Daoy (cell line): ENCODE measurements around the gene UBE4A. TPM values are rescaled to one million over a fixed set of nuclear protein-coding genes. Genes with fewer than 3 reads are reported as not detected.
"Not testable (repeated sequence)": the region's sequence is repeated elsewhere in the genome, so short reads cannot be mapped to it uniquely, and the experiment has no call there.

Experiments
- DNase-seq: peaks from one replicate; pipeline ENCODE4 v3.0.0-alpha.2; 2015; ENCODE audit warnings: low read depth
- total RNA-seq: library from RNA; depleted of rRNA; stranded (reverse); fragments of >200 nt; shearing (Covaris generic); gene quantifications from 2 replicates; pipeline ENCODE4 v1.2.3, GENCODE V29; 2014

Gene UBE4A
- total RNA-seq, 1 experiment from 2014 or later: 33.8 TPM

DNA sequence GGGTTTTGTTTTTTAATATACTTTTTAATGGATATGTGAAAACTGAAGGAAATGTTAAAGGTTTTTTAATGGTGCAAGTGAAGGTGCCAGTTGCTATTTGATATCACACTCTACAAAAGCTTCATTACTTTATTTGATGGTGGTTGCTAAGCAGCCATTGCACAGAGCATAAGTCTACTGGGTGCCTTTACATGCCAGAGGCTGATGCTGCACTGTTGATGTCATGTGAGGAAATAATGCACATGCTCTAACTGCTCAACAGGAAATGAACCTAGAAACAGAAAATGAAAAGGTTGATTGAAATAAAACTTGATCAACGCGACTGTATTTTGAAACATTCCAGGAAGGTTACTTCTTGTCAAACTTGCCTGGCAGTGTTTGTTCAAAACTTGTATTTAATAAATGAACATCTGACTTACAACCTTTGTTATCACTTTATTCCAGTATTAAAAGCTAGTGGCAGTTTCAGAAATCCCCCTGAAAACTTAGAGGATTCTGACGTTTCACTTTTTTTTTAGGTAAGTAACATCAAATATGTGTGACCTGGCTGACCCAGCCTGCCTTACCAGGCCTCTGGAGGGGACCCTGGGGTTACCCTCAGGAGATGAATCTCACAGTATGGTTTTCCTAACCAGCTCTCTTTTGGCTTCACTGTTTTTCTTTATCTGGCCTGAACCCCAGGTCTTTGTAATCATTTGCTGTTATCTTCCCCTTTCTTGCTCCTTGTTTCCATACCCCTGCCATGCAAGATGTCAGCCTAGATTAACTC is 39.6 kb downstream of the UBE4A start:
- DNase-seq: no peak

DNA sequence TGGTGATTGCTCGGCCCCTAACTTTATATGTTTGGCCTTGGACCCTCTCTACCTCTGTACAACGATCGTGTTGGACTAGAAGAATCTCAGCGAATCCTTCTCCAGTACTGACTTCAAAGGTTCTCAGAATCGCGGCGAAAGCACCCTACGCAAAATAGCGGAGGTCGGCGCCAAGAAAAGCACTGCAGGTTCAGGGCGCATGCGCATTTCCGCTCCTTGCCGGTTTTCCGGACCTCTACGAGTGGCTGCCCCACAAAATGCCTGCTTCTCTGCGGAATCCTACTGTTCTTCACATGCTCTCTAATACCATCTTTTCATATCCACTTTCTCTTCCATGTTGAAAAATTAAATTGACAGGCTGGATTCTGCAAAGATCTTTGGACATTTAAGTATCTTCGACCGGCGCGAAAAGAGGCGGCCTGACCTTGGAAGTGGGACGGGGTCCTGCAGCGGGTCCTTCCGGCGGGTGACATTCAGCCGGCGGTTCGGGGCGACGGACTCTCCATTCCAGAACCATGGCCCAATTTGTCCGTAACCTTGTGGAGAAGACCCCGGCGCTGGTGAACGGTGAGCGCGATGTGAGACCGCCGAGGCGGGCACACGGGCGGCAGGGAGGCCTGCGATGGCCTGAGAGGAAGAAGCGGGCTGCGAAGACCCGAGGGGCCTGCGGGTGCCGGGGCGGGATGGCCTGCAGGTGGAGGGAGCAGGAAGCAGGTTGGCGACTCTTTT is 41.9 kb downstream of the UBE4A start, which contains the start of gene ATP5MG:
Gene ATP5MG (plus strand): TSS at position 456 of the 729 bp plus-strand sequence. CDS start 60 bp downstream, at position 516.
- DNase-seq: peak; percentile 91

DNA sequence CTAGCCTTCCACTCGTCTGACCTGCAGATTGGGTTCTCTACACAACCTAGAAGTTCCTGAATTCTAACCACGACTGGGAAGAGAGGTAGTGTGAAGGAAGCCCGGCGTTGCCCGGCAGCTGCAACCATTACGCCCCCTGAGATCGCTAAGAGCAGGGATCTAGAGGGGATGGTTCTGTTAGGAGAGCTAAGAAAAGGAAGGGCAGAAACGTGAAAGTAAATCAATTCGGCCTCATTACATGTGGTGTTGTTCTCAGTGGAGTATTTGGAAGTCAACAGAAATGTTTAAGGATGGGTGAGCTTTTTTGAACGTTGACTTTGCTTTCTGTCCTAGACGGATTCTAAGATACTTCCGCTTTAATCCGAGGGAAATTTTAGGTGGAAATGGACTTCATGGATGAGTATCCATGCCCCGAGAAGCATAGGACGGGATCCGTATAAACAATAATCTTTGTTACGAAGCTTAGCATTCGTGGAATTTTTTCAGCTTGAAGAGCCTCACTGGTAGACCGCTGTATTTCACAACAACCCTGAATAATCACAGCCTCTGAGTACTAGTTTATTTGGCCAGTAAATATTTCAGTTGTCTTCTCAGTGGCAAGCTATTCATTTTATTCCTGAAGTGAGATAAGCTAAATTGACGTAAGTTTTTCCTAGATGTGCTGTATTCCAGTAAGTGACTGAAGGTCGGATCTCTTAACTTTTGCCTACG is 42.6 kb downstream of the UBE4A start:
- DNase-seq: peak; percentile 6

DNA sequence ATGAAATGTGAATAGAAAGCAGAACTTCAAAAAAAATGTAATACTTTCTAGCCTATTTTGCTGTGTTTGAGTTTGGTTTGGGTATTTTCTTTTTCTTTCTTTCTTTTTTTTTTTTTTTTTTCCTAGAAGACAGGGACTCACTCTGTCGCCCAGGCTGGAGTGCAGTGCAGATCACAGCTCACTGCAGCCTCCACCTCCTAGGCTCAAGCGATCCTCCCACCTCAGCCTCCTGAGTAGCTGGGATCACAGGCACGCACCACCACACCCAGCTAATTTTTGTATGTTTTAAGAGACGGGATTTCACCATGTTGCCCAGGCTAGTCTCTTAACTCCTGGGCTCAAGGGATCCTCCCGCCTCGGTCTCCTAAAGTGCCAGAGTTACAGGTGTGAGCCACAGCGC is 43.2 kb downstream of the UBE4A start:
- not testable (repeated sequence) for DNase-seq

DNA sequence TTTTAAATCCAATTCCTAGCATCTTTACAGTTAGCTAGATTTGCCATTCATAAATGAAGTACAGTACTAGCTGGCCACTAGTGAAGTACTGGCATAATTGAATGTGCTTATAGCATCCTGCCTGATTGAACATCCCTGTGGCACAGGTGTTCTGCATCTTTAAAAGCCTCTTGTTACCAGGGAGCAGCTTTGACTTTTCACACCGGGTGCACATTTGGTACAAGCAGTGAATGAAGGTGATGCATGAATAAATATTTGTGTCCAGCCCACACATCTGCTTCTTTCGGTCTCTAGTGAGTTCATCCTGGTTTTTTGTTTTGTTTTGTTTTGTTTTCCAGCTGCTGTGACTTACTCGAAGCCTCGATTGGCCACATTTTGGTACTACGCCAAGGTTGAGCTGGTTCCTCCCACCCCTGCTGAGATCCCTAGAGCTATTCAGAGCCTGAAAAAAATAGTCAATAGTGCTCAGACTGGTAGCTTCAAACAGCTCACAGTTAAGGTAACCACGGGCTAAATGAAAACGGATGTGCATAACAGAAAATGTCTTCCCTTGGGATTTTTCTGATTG is 47.3 kb downstream of the UBE4A start:
- no peak for DNase-seq

DNA sequence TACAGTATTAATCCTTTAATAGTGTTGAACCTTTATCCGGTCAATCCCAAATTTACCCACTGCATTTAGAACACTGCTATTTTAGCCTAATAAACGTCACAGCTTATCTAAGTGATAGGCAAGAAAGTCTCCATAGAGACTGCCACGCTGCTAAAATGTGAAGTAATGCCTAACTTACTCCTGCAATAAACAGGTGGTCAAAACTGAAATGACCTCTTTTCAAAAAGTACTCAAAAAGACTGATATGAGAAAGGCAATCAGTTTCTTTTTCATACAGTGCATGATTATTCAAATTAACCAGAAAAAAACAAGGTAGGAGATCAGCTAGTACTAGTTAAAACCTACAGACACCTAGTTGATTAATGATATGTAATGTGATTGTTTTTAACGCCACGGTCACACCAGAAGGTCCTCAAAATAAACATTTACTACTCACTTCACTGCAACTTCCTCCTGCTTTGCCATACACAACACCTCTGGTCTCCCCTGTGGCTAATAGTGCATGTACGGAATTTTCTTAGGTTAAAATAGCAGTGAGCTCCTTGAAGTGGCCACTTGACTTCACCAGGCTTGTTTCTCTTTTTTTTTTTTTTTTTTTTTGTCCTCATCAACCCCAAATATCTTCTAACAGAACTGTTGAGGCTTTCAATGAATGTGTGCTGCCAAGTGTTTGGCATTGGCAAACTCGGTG is 50.8 kb downstream of the UBE4A start:
- DNase-seq: no peak

DNA sequence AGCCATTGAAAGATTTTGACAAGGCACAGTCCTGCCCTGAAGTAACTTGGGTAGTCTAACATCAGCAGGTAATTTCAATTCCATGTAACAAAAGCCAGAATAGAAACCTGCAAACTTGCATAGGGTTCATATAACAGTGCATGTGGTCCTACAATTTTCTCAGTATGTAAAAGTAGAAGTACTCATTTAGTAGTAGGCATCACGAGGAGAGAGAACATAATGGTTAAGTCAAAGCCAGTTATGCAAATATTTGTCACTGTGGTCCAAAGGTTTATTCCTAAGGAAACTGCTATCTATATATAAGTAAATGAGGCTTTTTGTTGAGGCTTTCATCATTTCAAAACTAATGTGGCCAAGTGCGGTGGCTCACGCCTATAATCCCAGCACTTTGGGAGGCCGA is 52.1 kb downstream of the UBE4A start:
- no peak for DNase-seq

DNA sequence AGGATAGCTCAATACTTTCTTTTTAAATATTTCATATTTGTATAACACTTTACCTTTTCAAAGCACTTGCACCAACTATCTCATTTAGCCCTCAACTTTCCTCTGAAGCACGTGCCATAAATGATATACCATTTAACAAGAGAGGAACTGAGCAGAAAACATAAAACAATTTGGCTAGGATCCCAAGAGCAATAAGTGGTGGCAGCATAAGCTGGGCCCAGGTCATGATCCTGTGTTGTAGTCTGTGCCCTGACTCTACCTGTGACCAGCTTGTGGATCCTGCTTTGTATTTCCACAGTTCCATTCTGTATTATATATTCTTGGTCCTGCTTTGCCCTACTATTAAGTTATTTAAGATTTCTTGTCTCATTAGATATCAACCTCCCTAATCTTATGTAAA is 53.5 kb downstream of the UBE4A start:
- no peak for DNase-seq

DNA sequence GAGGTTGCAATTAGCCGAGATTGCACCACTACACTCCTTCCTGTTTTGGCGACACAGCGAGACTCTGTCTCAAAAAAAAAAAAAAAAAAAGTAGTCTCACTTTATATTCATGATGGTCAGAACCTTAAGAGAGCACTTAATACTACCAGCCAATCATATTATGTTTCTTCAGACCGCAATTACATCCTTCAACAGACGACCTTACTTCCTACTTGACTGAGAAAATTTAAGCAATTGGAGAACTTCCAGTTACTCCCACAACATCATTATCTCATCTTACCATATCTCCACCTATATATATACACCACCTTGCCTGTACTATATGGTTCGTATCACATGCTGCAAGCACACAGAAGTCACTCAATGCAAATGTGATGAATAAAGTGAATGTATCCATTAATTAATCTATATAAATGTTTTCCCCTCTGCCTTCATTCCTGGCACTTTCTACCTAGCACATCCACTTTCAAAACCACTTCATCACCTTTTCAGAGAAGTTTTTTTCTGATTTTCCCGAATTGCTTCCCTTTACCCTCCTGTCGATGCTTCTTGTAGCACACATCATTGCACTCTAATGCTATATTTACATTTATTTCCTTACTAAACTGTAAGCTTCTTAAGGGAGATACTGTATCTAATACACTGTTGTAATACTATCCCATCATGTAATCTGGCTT is 55.8 kb downstream of the UBE4A start:
- no peak for DNase-seq

DNA sequence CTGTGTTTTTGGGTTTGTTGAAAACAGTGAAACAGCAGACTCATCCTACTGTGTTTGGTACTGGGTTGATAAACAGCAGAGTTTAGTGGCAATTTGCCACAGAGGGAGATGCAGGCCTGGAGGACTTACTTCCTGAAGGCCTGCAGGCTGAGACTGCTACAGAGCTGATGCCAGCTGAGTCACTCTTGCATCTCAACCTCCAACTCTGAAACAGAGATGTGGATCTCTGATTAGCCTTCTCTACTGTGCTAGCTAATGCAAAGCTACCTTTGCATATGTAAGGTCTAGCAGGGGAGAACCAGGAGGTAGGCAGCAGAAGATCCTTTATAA is 56.3 kb downstream of the UBE4A start:
- DNase-seq: peak; percentile 90

DNA sequence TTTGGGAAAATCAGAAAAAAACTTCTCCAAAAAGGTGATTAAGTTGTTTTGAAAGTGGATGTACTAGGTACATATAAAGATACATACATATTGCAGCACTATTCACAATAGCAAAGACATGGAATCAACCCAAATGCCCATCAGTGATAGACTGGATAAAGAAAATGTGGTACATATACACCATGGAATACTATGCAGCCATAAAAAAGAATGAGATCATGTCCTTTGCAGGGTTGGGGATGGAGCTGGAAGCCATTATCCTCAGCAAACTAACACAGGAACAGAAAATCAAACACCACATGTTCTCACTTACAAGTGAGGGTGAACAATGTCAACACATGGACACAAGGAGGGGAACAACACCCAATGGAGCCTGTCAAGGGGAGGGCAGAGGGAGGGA is 57.5 kb downstream of the UBE4A start:
- not testable (repeated sequence) for DNase-seq

DNA sequence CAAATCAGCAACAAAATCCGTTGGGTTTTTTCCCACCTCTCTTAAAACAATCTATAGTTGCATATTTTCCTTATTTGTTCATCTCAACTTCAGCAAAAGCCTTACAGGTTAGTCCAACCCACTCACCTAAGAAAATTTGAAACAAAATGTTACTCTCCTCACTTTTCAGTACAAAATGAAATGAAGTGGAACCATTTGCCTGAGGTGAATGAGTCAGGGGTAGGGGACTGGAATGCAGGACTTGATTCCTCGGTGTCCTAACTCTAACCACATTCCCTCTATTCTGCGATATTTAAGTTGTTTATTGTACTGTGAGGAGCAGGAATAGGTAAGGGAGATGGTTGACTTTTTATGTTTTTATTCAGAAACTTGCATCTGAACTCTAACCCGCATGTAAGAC is 58.4 kb downstream of the UBE4A start:
- peak; percentile 48 for DNase-seq

DNA sequence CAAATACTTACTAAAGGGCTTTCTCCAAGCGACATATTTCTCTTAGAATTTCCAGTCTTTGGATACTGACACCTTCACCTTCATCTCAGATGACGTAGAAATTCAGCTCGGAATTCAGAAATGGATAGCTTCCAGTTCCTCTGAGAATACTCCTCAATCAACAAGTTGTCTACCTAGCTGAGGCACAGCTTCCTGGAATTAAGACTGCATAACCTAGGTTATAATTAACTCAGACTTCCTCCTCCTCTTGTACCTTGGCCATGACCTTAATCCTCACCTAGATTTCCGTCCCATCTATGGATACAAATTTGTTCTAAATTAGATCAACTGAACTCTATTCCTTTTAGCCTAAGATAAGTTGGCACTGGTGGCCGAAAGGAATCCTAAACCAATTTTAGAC is 59.4 kb downstream of the UBE4A start:
- no peak for DNase-seq

DNA sequence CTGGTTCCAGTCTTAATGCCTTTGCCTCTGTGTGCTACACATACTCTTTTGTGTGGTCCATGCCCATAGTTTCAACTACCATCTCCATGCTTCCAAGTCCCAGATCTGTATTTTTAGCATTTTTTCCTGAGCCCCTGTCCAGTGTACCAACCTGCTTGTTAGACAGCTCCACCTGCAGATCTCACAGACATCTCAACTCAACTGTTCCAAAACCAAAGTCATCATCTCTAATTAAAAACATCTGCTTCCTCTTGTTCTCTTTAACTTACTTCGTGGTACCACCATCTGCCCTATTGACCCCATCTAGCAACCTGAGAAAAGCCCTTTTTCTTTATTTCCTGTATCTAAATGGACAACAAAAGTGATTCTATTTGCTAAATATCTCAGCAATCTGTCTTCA is 68.3 kb downstream of the UBE4A start:
- no peak for DNase-seq

DNA sequence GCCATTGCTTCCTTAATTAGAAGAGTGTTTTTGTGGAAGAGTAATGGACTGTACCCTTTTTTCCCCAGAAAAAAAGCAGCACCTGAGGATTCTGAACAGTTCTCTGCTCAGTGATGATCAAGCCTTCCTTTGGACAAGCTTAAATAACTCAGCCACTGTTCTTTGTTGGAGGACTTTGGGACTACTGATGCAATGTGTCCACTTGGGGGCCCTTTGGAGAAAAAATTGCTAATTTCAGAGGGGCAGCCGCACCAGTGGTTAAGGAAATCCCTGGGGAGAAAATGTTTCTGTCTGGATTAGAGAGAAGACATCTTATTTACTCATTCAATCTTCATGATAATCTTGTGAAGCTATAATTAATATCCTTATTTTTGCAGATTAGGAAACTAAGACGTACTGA is 71.6 kb downstream of the UBE4A start:
- DNase-seq: no peak

DNA sequence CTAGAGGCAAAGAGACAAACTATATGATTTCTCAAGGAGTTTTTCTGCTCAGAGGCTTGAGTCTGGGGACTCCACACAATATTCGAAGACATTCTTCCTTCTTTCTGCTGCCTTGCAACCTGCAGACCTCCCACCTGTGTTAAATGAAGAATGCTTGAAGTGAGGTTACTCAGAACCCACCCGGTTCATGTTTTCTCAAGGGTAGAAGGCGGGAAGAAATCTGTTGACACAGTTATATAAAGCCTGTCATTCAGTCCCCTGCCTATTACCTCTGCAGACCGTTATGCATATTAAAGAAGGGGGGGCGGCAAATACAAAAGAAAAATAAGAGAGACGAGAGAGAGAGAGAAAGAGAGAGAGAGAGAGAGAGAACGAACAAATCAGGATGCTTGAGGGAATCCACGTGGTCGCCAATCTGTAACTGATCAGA is 74.7 kb downstream of the UBE4A start:
- no peak for DNase-seq

DNA sequence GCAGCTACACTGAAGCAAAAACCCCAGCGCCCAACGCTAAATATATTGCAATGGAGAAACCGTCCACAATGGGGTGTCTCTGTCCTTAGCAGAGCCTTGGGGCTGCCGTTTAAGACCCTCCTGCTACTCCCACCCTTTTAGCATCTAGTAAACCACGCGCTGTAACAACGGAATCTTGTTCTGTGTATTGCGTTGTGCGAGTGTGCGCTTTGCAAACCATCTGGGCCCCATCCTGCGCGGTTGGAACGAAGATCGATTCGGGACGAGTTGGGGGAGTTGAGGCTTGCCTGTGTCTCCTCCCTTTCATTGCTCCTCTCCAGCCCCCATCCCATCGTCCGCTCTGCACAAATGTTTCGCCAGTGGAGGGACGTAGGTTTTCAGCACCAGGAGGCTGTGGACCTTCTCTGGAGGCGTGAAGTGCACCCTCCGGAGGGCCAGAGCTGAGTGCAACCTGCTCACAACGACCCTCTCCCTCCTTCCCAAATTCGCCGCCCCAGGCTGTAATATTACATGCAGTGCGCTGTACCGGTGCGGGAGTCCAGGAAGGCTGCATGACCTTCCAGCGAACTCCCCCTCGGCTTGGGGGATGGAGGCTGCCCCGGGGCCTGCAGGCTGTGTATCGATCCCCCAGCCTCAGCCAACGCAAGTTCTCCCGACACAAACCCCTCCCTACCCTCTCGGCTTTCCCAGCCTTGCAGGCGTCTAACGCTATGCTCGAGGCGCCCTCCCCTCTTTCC is 75.3 kb downstream of the UBE4A start:
- peak; percentile 34 for DNase-seq

DNA sequence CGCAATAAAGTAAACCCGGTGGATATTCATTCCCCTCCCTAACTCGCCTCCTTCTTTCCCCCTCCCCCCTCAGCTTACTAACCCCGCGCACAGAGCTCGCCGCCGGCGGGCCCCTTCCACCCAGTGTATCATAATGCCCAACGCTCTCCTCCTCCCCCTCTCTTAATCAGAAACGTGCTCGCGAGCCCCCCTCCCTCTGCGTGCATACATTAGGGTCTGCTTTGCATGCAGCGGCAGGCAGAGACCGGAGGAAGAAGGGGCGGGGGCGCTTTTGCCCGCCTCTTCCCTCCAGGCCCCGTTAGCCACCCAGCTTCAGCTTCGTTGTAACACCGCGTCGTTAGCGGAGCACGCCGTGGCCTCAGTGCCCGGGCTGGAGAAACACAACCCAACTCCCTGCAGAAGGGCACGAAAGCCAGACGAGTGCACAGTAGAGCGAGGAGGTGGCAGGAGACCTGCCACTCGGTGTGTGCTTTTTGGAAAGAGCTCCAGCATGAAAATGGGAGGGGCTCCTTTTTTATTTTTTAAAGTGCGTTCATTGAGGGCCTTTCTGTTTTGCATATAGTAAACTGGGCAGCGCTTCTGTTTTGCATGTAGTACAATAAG is 76.0 kb downstream of the UBE4A start:
- DNase-seq: peak; percentile 61

DNA sequence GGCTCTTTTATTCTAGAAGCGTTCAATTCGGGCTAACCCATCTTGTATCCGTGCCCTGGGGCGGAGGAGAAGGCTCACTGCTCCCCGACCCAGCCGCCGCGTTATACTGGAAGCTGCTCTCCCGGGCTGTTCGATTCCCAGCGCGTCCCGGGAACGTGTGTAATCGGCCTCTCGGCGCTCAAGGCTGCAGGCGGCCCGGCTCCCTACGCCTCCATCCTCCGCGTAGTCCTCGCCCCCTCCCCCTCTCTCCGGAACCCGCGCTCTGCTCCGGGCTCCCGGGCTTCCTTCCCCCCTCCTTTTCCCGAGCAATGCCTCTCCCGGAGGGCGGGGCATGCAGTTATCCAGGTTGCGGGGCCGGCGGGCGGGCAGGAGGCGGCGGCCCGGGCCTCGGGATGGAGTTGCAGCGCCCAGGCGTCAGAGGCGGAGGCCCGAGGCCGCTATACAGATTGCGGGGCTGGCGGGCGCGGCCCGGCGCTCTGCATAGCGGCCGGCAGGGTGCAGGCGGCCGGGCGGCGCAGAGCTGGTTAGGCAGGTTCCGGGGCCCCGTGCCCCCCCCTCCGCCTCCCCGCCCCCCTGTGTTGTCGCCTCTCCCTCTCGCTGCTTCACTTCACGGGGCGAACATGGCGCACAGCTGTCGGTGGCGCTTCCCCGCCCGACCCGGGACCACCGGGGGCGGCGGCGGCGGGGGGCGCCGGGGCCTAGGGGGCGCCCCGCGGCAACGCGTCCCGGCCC is 76.7 kb downstream of the UBE4A start, which contains the start of gene KMT2A:
Gene KMT2A (plus strand): TSS at position 600 of the 732 bp plus-strand sequence. CDS start 21 bp downstream, at position 621.
- peak; percentile 96 for DNase-seq
